AG09309 (cell line): ENCODE results near the gene LIG4.

Experiments
- DNase-seq: peaks from one replicate; pipeline ENCODE4 v3.0.0-alpha.2; 2010; ENCODE audit warnings: low read depth
- H3K4me3 ChIP-seq: 2 replicates; pipeline ENCODE4 v1.5.1; 2011; ENCODE audit warnings: mild to moderate bottlenecking, low read depth, low read length, moderate library complexity; ENCODE audit not compliant: control insufficient read depth
- TF ChIP-seq, protein P1 (sequence below): IDR thresholded peaks from 2 replicates; pipeline ENCODE4 v1.5.1; 2011; ENCODE audit warnings: mild to moderate bottlenecking, low read depth, low read length, inconsistent platforms; ENCODE audit not compliant: insufficient read depth, control insufficient read depth; ENCODE audit errors: missing control alignments

The LIG4 gene

GRCh38 chr13:108215436-108215835 is at the start of gene LIG4:
Gene LIG4 (minus strand): TSS chr13:108215536. CDS start chr13:108211268, 4,268 bp downstream.
- DNase-seq, result peak; percentile 55
- peak within 1 kb of the TSS; percentile 73 for H3K4me3 ChIP-seq
- TF ChIP-seq, protein P1, sequence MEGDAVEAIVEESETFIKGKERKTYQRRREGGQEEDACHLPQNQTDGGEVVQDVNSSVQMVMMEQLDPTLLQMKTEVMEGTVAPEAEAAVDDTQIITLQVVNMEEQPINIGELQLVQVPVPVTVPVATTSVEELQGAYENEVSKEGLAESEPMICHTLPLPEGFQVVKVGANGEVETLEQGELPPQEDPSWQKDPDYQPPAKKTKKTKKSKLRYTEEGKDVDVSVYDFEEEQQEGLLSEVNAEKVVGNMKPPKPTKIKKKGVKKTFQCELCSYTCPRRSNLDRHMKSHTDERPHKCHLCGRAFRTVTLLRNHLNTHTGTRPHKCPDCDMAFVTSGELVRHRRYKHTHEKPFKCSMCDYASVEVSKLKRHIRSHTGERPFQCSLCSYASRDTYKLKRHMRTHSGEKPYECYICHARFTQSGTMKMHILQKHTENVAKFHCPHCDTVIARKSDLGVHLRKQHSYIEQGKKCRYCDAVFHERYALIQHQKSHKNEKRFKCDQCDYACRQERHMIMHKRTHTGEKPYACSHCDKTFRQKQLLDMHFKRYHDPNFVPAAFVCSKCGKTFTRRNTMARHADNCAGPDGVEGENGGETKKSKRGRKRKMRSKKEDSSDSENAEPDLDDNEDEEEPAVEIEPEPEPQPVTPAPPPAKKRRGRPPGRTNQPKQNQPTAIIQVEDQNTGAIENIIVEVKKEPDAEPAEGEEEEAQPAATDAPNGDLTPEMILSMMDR, result no peak

GRCh38 chr13:108263621-108264355 is 48.5 kb upstream of the LIG4 start:
- TF ChIP-seq, protein P1, result no peak

GRCh38 chr13:108257248-108257647 is 41.9 kb upstream of the LIG4 start:
- DNase-seq, result no peak

More at GRCh38 chr13:108263621-108264355, 48.5 kb upstream of the LIG4 start:
- no peak overlapping the region for H3K4me3 ChIP-seq
- no peak for DNase-seq

DNA sequence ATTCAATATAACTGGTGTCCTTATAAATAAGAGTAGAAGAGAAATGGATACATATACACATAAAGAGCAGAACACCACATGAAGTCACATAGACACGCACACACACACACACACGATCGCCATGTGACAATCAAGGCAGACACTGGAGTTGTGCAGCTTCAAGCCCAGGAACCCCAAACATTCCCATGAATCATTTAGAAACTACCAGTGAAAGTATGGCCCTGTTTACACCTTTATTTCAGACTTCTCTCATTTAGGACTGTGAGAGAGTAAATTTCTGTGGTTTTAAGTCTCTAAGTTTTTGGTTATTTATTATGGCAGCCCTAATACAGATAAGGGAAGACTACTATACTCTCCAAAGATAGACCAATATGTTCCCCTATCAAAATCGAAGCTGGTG is 33.8 kb upstream of the LIG4 start:
- TF ChIP-seq, protein P1, result no peak
- no peak overlapping the region for H3K4me3 ChIP-seq
- DNase-seq, result no peak

More at GRCh38 chr13:108257248-108257647, 41.9 kb upstream of the LIG4 start:
- TF ChIP-seq, protein P1, result no peak
- no peak overlapping the region for H3K4me3 ChIP-seq

GRCh38 chr13:108230377-108230776 is 15.0 kb upstream of the LIG4 start:
- no peak overlapping the region for H3K4me3 ChIP-seq
- no peak for DNase-seq
- TF ChIP-seq, protein P1, result no peak

GRCh38 chr13:108227651-108228272 is 12.4 kb upstream of the LIG4 start:
- H3K4me3 ChIP-seq, result no peak overlapping the region
- no peak for DNase-seq
- TF ChIP-seq, protein P1, result peak; percentile 56
